Dendritic cell treated with granulocyte-macrophage colony-stimulating factor and Interleukin-4, amounts not matched to agents 40 ng/mL and 50 ng/mL, for 4 days (primary cell): Measurements from ENCODE around the gene SCN1A.

Experiments used
- H3K27ac Mint-ChIP-seq: one replicate; pipeline ENCODE4 v1.8.0; 2022; ENCODE audit warnings: mild to moderate bottlenecking, mixed read lengths
- H3K27me3 Mint-ChIP-seq: one replicate; pipeline ENCODE4 v1.8.0; 2022; ENCODE audit warnings: mild to moderate bottlenecking, mixed read lengths
- H3K36me3 Mint-ChIP-seq: one replicate; pipeline ENCODE4 v1.8.0; 2022; ENCODE audit warnings: low read depth, mixed read lengths
- H3K4me1 Mint-ChIP-seq: one replicate; pipeline ENCODE4 v1.8.0; 2022; ENCODE audit warnings: low read depth, mixed read lengths
- H3K4me3 Mint-ChIP-seq: one replicate; pipeline ENCODE4 v1.8.0; 2022; ENCODE audit warnings: mild to moderate bottlenecking, moderate library complexity, mixed read lengths
- H3K9me3 Mint-ChIP-seq: one replicate; pipeline ENCODE4 v1.8.0; 2022; ENCODE audit warnings: mixed read lengths
- intact Hi-C: fragments of 100-400 bp; cut with micrococcal nuclease; formaldehyde crosslinking; loops from one replicate; pipeline ENCODE4 v1.15.0; 2022

Gene SCN1A

GRCh38 chr2:165959371-165959770 is 168.4 kb downstream of the SCN1A start:
- no peak overlapping the region for H3K4me3 Mint-ChIP-seq
- H3K36me3 Mint-ChIP-seq = no peaks in the 10 kb centered on the region
- intact Hi-C loops = loop anchor here (10.0 kb wide), 1 partner anchor 455 kb away; no protein-coding TSS in a partner anchor
- no peaks in the 10 kb centered on the region for H3K27me3 Mint-ChIP-seq
- H3K27ac Mint-ChIP-seq = no peak overlapping the region
- peaks cover 7% of the 10 kb centered on the region for H3K4me1 Mint-ChIP-seq
- no peaks in the 10 kb centered on the region for H3K9me3 Mint-ChIP-seq

GRCh38 chr2:165958313-165958960 is 169.4 kb downstream of the SCN1A start:
- intact Hi-C loops = loop anchor here (10.0 kb wide), 1 partner anchor 456 kb away; no protein-coding TSS in a partner anchor
- H3K36me3 Mint-ChIP-seq = no peaks in the 10 kb centered on the region
- H3K9me3 Mint-ChIP-seq = no peaks in the 10 kb centered on the region
- no peaks in the 10 kb centered on the region for H3K27me3 Mint-ChIP-seq
- H3K4me3 Mint-ChIP-seq = no peak overlapping the region
- H3K4me1 Mint-ChIP-seq = peaks cover 10% of the 10 kb centered on the region
- no peak overlapping the region for H3K27ac Mint-ChIP-seq

- intact Hi-C loops = loop anchor here (10.0 kb wide), 1 partner anchor 458 kb away; no protein-coding TSS in a partner anchor
- no peaks in the 10 kb centered on the region for H3K36me3 Mint-ChIP-seq
- no peaks in the 10 kb centered on the region for H3K27me3 Mint-ChIP-seq
- no peak overlapping the region for H3K27ac Mint-ChIP-seq
- H3K4me1 Mint-ChIP-seq = peaks cover 10% of the 10 kb centered on the region
- no peaks in the 10 kb centered on the region for H3K9me3 Mint-ChIP-seq
- no peak overlapping the region for H3K4me3 Mint-ChIP-seq
Observed at GRCh38 chr2:165957030-165957675, 170.7 kb downstream of the SCN1A start.

GRCh38 chr2:165953655-165954606 is 173.9 kb downstream of the SCN1A start, which contains the start of gene TTC21B:
TSS of gene TTC21B (minus strand) at chr2:165953776. CDS start at chr2:165953705, 71 bp downstream.
- no peak within 1 kb of the TSS for H3K4me3 Mint-ChIP-seq
- intact Hi-C loops = loop anchor here (1.0 to 10.0 kb wide), 3 partner anchors 162 to 461 kb away; partner anchors contain the start of genes GALNT3 and SCN1A
- no peak within 1 kb of the TSS for H3K27ac Mint-ChIP-seq
- no peaks in the 10 kb centered on the region for H3K9me3 Mint-ChIP-seq
- H3K36me3 Mint-ChIP-seq = no peaks in the 10 kb centered on the region
- peaks cover 10% of the 10 kb centered on the region for H3K4me1 Mint-ChIP-seq
- no peaks in the 10 kb centered on the region for H3K27me3 Mint-ChIP-seq

- Mint-ChIP-seq H3K4me1 (peaks cover 10% of the 10 kb centered on the region), H3K36me3 (no peaks in the 10 kb centered on the region), H3K27me3 (no peaks in the 10 kb centered on the region), H3K9me3 (no peaks in the 10 kb centered on the region), H3K27ac (no peak overlapping the region), H3K4me3 (no peak overlapping the region)
- intact Hi-C loops = loop anchor here (1.0 to 10.0 kb wide), 3 partner anchors 161 to 462 kb away; partner anchors contain the start of genes GALNT3 and SCN1A
Observed at GRCh38 chr2:165953306-165953654, 174.5 kb downstream of the SCN1A start.

- no peaks in the 10 kb centered on the region for H3K27me3 Mint-ChIP-seq
- peaks cover 4% of the 10 kb centered on the region for H3K36me3 Mint-ChIP-seq
- H3K4me1 Mint-ChIP-seq = peaks cover 10% of the 10 kb centered on the region
- no peaks in the 10 kb centered on the region for H3K9me3 Mint-ChIP-seq
- intact Hi-C loops = loop anchor here (1.0 to 10.0 kb wide), 3 partner anchors 160 to 462 kb away; partner anchors contain the start of genes GALNT3 and SCN1A
- H3K27ac Mint-ChIP-seq = no peak overlapping the region
- no peak overlapping the region for H3K4me3 Mint-ChIP-seq
Observed at GRCh38 chr2:165952741-165953211, 175.0 kb downstream of the SCN1A start.

- peaks cover 11% of the 10 kb centered on the region for H3K36me3 Mint-ChIP-seq
- no peak overlapping the region for H3K4me3 Mint-ChIP-seq
Observed at GRCh38 chr2:165952085-165952484, 175.7 kb downstream of the SCN1A start.

GRCh38 chr2:165950438-165950837 is 177.4 kb downstream of the SCN1A start:
- H3K9me3 Mint-ChIP-seq = no peaks in the 10 kb centered on the region
- no peak overlapping the region for H3K4me3 Mint-ChIP-seq
- H3K4me1 Mint-ChIP-seq = peaks cover 10% of the 10 kb centered on the region
- intact Hi-C loops = loop anchor here (5.0 to 10.0 kb wide), 2 partner anchors 158 to 464 kb away; partner anchors contain the start of gene GALNT3
- H3K27ac Mint-ChIP-seq = no peak overlapping the region
- peaks cover 12% of the 10 kb centered on the region for H3K36me3 Mint-ChIP-seq
- H3K27me3 Mint-ChIP-seq = no peaks in the 10 kb centered on the region

More at GRCh38 chr2:165952085-165952484, 175.7 kb downstream of the SCN1A start:
- intact Hi-C loops = loop anchor here (5.0 to 10.0 kb wide), 2 partner anchors 160 to 463 kb away; partner anchors contain the start of gene GALNT3
- Mint-ChIP-seq H3K4me1 (peaks cover 10% of the 10 kb centered on the region), H3K9me3 (no peaks in the 10 kb centered on the region), H3K27ac (no peak overlapping the region), H3K27me3 (no peaks in the 10 kb centered on the region)

GRCh38 chr2:165941827-165942226 is 186.0 kb downstream of the SCN1A start:
- H3K4me1 Mint-ChIP-seq = no peaks in the 10 kb centered on the region
- H3K9me3 Mint-ChIP-seq = no peaks in the 10 kb centered on the region
- no peak overlapping the region for H3K4me3 Mint-ChIP-seq
- intact Hi-C loops = no loop called here
- no peaks in the 10 kb centered on the region for H3K27me3 Mint-ChIP-seq
- H3K27ac Mint-ChIP-seq = no peak overlapping the region
- H3K36me3 Mint-ChIP-seq = peaks cover 64% of the 10 kb centered on the region

- intact Hi-C loops = no loop called here
- no peaks in the 10 kb centered on the region for H3K4me1 Mint-ChIP-seq
- peaks cover 82% of the 10 kb centered on the region for H3K36me3 Mint-ChIP-seq
- H3K9me3 Mint-ChIP-seq = no peaks in the 10 kb centered on the region
- H3K27me3 Mint-ChIP-seq = no peaks in the 10 kb centered on the region
- no peak overlapping the region for H3K27ac Mint-ChIP-seq
- no peak overlapping the region for H3K4me3 Mint-ChIP-seq
Observed at GRCh38 chr2:165938237-165938636, 189.6 kb downstream of the SCN1A start.
